ENCODE measurements around the gene ZFPM1. TPM values are rescaled to one million over a fixed set of nuclear protein-coding genes. Genes with fewer than 3 reads are reported as not detected.

ZFPM1 gene
- total RNA-seq, 4 donors from 2014 or later: 0.40 to 1.4 (median 0.59) TPM

DNA sequence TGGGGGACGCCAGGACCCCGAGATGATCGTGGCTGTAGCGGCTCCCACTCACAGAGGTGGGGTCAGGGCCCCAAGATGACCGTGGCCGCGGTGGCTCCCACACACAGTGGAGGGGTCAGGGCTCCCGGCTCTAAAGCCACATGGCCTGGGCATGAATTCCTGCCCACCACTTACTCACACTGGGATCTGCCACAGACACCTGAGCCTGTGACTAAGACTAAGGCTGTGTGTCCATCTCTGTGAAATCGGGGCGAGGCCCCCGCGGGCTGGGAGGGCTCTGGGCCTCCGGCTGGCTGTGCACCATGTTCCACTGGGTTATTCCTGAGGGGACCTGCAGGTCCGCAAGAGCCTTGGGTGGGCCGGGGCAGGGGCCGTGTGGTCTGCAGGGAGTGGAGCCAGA lies 18.5 kb downstream of the ZFPM1 start:
- peaks cover 0 to 8% (median 0%) of the 10 kb centered on the region in 3 donors for H3K4me1 ChIP-seq
- H3K4me3 ChIP-seq: no peak overlapping the region
- H3K27me3 ChIP-seq: peaks cover 41% of the 10 kb centered on the region
- TF ChIP-seq POLR2AphosphoS5 (IDR thresholded peaks at IDR 0.05) (no peak), POLR2A (IDR thresholded peaks at IDR 0.05) (no peak), EP300 (IDR thresholded peaks at IDR 0.05) (no peak)
- TF ChIP-seq, protein P1, sequence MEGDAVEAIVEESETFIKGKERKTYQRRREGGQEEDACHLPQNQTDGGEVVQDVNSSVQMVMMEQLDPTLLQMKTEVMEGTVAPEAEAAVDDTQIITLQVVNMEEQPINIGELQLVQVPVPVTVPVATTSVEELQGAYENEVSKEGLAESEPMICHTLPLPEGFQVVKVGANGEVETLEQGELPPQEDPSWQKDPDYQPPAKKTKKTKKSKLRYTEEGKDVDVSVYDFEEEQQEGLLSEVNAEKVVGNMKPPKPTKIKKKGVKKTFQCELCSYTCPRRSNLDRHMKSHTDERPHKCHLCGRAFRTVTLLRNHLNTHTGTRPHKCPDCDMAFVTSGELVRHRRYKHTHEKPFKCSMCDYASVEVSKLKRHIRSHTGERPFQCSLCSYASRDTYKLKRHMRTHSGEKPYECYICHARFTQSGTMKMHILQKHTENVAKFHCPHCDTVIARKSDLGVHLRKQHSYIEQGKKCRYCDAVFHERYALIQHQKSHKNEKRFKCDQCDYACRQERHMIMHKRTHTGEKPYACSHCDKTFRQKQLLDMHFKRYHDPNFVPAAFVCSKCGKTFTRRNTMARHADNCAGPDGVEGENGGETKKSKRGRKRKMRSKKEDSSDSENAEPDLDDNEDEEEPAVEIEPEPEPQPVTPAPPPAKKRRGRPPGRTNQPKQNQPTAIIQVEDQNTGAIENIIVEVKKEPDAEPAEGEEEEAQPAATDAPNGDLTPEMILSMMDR (IDR thresholded peaks at IDR 0.05): no peak
- no peaks in the 10 kb centered on the region for H3K9me3 ChIP-seq
- H3K27ac ChIP-seq: no peak overlapping the region
- no peak for ATAC-seq
- whole genome bisulfite sequencing, 2 donors (ENCODE audit: low coverage in 1 of 2): no CpG with 5 or more reads among the region's 16 CpGs
- no peaks in the 10 kb centered on the region for H3K36me3 ChIP-seq

DNA sequence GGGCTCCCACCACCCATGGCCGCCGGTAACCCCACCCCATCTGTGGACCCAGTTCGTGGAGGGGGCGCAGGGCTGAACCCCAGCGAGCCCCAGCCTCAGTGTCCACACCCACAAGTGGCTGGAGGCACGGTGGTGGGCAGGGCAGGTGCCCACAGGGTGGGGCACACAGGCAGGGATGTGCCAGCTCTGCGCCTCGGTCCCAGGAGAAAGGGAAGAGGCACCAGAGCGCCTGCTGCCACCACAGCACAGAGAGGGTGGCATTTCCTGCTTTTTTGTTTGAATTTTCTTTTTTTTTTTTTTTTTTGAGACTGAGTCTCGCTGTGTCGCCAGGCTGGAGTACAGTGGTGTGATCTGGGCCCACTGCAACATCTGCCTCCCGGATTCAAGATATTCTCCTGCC lies 19.0 kb downstream of the ZFPM1 start:
- ATAC-seq: no peak
- Histone ChIP-seq H3K4me1 (peaks cover 0 to 8% (median 0%) of the 10 kb centered on the region in 3 donors), H3K27me3 (peaks cover 36% of the 10 kb centered on the region), H3K9me3 (no peaks in the 10 kb centered on the region), H3K36me3 (no peaks in the 10 kb centered on the region), H3K27ac (no peak overlapping the region), H3K4me3 (no peak overlapping the region)
- 65 to 83% methylated on average over 1 to 4 of the region's 12 CpGs for WGBS, 2 donors (ENCODE audit: low coverage in 1 of 2)
- TF ChIP-seq POLR2AphosphoS5 (IDR thresholded peaks at IDR 0.05) (no peak), EP300 (IDR thresholded peaks at IDR 0.05) (no peak)
- TF ChIP-seq, protein P1 (IDR thresholded peaks at IDR 0.05): no peak

DNA sequence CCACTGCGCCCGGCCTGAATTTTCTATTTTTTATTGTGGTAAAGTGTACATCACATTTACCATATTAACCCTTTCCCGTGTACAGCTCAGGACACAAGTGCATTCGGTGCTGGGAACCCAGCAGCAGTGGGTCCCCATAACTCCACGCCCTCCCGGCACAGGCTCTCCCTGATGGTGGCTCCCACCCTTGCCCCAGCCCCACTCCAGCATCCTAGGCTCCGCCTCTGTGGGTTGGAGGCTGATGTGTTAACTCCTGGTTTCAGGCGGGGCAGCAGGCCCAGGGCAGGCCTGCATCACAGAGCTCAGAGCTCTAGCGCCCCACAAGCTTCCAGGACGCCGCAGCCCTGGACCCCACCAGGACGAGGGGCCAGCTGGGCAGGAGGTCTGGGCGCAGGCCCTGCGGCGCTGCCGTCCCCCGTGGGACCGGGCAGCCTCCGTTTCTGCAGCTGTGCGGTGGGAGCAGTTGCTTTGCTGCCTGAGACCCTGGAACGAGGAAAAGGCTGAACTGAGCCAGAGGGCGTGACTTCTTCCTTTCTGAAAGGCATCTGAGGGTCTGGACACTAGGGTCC lies 19.6 kb downstream of the ZFPM1 start:
- Histone ChIP-seq H3K4me1 (peaks cover 0 to 8% (median 0%) of the 10 kb centered on the region in 3 donors), H3K9me3 (no peaks in the 10 kb centered on the region), H3K4me3 (peak overlapping the region in 1 of 2 donors; percentile 29), H3K27me3 (peaks cover 29% of the 10 kb centered on the region), H3K27ac (peak overlapping the region in 1 of 4 donors; percentile 34), H3K36me3 (no peaks in the 10 kb centered on the region)
- TF ChIP-seq EP300 (IDR thresholded peaks at IDR 0.05) (no peak), POLR2AphosphoS5 (IDR thresholded peaks at IDR 0.05) (no peak), POLR2A (IDR thresholded peaks at IDR 0.05) (no peak)
- TF ChIP-seq, protein P1 (IDR thresholded peaks at IDR 0.05): no peak
- 52 to 63% methylated on average over 4 of the region's 22 CpGs for WGBS, 2 donors (ENCODE audit: low coverage in 1 of 2)
- ATAC-seq: no peak

DNA sequence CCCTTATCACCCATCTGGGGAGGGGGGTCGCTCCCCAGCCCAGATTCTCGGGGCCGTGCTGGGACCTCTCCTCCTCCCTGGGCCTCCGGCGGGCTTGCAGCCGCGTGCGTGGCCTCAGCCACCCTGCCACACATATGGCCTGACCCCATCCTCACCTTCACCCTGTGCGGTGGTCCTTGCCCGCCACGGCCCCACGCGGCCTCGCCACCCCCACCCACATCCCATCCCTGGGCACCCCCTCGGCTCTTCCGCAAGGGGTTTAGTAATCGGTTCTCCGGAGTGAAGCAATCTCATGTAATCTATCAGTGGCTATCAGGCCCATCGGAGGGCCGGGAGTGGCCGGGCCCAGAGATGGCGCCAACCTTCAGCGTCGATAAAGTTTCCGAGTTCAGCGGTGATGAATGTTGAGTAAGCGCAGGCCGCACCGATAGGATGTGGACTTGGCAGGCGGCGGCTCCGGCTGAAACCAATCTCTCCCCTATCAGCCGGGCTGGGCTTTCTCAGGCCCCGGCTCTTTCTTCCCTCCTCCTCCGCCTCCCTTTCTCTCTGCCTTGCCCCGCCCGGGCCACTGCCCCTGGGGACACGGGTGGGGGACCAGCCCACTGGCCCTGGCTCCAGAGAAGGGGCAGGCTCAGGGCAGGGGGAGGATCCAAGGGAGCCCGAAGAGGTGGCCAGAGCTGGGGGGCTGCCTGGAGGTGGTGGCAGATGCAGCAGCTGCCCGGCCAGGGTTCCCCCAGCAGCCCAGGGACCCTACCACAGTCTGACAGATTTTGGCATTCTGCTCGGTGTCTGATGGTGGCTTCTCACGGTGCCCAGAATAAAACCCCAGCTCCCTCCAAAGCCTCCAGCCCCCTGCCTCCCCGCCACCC lies 20.8 kb downstream of the ZFPM1 start:
- H3K27me3 ChIP-seq: peaks cover 24% of the 10 kb centered on the region
- no peaks in the 10 kb centered on the region for H3K36me3 ChIP-seq
- TF ChIP-seq EP300 (IDR thresholded peaks at IDR 0.05) (no peak), POLR2AphosphoS5 (IDR thresholded peaks at IDR 0.05) (no peak), POLR2A (IDR thresholded peaks at IDR 0.05) (no peak)
- TF ChIP-seq, protein P1 (IDR thresholded peaks at IDR 0.05): no peak
- H3K9me3 ChIP-seq: no peaks in the 10 kb centered on the region
- 47% methylated on average over 21 of the region's 43 CpGs; no CpG with 5 or more reads in 1 of the 2 donors for WGBS, 2 donors (ENCODE audit: low coverage in 1 of 2)
- peak overlapping the region in 1 of 2 donors; percentile 29 for H3K4me3 ChIP-seq
- ATAC-seq: peak; percentile 74
- peaks cover 0 to 1% (median 0%) of the 10 kb centered on the region in 3 donors for H3K4me1 ChIP-seq
- H3K27ac ChIP-seq: peak overlapping the region in 2 of 4 donors; percentile 34 to 45
